ENCODE measurements around the gene PTMA. TPM values are rescaled to one million over a fixed set of nuclear protein-coding genes. Genes with fewer than 3 reads are reported as not detected.
A peak's percentile ranks its signal among the peaks of the same experiment; 100 is the strongest.

The PTMA gene
- total RNA-seq, 6 donors from 2014 or later = 344 to 896 (median 663) TPM

DNA sequence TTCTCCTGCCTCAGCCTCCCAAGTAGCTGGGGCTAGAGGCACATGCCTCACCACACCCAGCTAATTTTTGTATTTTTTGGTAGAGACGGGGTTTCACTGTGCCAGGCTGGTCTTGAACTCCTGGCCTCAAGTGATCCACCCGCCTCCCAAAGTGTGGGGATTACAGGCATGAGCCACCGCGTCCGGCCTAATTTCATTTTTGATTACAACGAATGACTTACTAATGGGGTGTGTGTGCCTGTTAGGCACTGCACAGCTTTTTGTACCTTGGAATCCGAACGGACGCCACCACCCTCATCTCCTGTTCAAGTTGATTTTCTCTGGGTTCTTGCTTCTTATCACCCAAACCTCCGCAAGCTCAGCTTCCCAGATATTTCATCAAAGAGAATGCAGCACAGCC, 17.2 kb downstream of the PTMA start:
- H3K4me1 ChIP-seq = no peaks in the 10 kb centered on the region
- H3K27ac ChIP-seq = no peak overlapping the region
- ATAC-seq (ENCODE audit: low FRiP score in 2 of 2) = no peak
- 89 to 94% methylated on average over 10 of the region's 10 CpGs for WGBS, 2 donors
- H3K27me3 ChIP-seq = no peaks in the 10 kb centered on the region
- H3K36me3 ChIP-seq = no peaks in the 10 kb centered on the region
- no peaks in the 10 kb centered on the region for H3K9me3 ChIP-seq
- TF ChIP-seq, protein P1, sequence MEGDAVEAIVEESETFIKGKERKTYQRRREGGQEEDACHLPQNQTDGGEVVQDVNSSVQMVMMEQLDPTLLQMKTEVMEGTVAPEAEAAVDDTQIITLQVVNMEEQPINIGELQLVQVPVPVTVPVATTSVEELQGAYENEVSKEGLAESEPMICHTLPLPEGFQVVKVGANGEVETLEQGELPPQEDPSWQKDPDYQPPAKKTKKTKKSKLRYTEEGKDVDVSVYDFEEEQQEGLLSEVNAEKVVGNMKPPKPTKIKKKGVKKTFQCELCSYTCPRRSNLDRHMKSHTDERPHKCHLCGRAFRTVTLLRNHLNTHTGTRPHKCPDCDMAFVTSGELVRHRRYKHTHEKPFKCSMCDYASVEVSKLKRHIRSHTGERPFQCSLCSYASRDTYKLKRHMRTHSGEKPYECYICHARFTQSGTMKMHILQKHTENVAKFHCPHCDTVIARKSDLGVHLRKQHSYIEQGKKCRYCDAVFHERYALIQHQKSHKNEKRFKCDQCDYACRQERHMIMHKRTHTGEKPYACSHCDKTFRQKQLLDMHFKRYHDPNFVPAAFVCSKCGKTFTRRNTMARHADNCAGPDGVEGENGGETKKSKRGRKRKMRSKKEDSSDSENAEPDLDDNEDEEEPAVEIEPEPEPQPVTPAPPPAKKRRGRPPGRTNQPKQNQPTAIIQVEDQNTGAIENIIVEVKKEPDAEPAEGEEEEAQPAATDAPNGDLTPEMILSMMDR (IDR thresholded peaks at IDR 0.05) = no peak
- TF ChIP-seq EP300 (IDR thresholded peaks at IDR 0.05) (no peak), POLR2A (IDR thresholded peaks at IDR 0.05) (no peak), POLR2AphosphoS5 (IDR thresholded peaks at IDR 0.05) (no peak)
- no peak for DNase-seq
- no peak overlapping the region for H3K4me3 ChIP-seq

DNA sequence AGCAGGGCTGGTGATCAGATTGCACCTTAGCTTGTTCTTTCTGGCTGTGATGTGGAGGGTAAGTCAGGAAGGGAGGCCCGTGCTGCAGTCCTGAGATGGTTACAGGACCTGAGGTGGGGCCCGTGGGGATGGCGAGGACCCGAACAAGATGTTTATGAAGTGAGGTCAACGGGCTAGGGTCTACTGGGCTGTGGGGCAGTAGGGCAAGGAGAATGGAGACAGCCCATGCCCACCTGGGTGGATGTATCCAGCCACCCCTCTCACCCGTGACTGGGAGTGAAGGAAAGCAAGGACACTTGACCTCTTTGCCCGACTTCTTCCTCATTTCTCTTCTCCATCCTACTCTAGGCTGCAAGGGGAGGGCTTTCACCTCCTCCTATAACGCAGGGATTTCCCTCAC, 18.0 kb downstream of the PTMA start:
- Histone ChIP-seq H3K9me3 (no peaks in the 10 kb centered on the region), H3K27me3 (no peaks in the 10 kb centered on the region), H3K4me3 (no peak overlapping the region), H3K36me3 (no peaks in the 10 kb centered on the region), H3K4me1 (no peaks in the 10 kb centered on the region), H3K27ac (no peak overlapping the region)
- WGBS, 2 donors = 80 to 85% methylated on average over 8 of the region's 8 CpGs
- DNase-seq (no peak), ATAC-seq (ENCODE audit: low FRiP score in 2 of 2) (no peak)
- TF ChIP-seq EP300 (IDR thresholded peaks at IDR 0.05) = no peak
- no peak for TF ChIP-seq POLR2A (IDR thresholded peaks at IDR 0.05)
- TF ChIP-seq, protein P1 (IDR thresholded peaks at IDR 0.05) = no peak
- no peak for TF ChIP-seq POLR2AphosphoS5 (IDR thresholded peaks at IDR 0.05)

DNA sequence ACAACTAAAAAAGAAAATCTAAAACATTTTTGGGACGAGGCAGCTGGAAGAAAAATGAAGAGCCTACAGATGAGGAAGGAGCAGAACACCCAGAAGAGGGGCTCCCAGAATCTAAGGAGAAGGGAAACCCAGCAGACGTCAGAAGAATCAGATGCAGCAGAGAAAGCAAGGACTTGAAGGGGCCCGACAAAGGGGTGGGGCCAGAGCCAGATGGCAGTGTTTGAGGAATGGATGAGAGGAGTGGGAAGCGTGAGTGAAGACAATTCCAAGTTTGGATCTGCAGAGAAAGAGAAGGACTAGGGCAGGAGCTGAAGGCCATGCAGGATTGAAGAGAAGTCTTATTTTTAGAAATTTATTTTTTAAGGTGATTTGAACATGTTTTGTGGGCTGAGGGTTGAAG, 19.3 kb downstream of the PTMA start:
- Histone ChIP-seq H3K36me3 (peaks cover 3 to 10% (median 4%) of the 10 kb centered on the region in 4 donors), H3K4me1 (no peaks in the 10 kb centered on the region), H3K27me3 (no peaks in the 10 kb centered on the region), H3K4me3 (no peak overlapping the region), H3K27ac (no peak overlapping the region), H3K9me3 (no peaks in the 10 kb centered on the region)
- TF ChIP-seq POLR2A (IDR thresholded peaks at IDR 0.05) (no peak), POLR2AphosphoS5 (IDR thresholded peaks at IDR 0.05) (no peak), EP300 (IDR thresholded peaks at IDR 0.05) (no peak)
- TF ChIP-seq, protein P1 (IDR thresholded peaks at IDR 0.05) = no peak
- ATAC-seq (ENCODE audit: low FRiP score in 2 of 2) (no peak), DNase-seq (no peak)
- WGBS, 2 donors = 76 to 82% methylated on average over 4 of the region's 4 CpGs

DNA sequence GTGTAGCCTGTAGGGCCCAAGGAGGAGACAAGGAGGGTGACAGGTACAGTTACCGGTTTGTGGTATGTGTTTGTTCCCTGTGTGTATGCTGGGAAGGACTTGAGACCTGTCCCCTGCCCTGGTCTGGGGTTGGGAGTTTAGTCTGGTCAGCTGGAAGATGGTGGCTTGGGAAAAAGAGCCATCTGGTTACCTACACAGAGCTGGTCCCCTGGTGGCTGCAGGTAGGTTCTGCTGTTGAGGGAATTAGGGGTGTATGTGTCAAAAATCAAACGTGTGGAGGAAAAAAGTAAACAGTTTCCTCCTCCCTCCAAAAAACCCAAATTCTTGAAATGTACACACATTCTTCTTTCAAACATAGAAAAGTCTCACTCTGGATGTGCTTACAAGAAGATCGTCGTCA, 24.3 kb downstream of the PTMA start:
- Histone ChIP-seq H3K27me3 (no peaks in the 10 kb centered on the region), H3K27ac (no peak overlapping the region), H3K4me3 (no peak overlapping the region), H3K4me1 (no peaks in the 10 kb centered on the region), H3K36me3 (peaks cover 8 to 38% (median 11%) of the 10 kb centered on the region in 4 donors), H3K9me3 (no peaks in the 10 kb centered on the region)
- no peak for TF ChIP-seq POLR2A (IDR thresholded peaks at IDR 0.05)
- TF ChIP-seq, protein P1 (IDR thresholded peaks at IDR 0.05) = no peak
- TF ChIP-seq POLR2AphosphoS5 (IDR thresholded peaks at IDR 0.05) = no peak
- TF ChIP-seq EP300 (IDR thresholded peaks at IDR 0.05) = no peak
- ATAC-seq (ENCODE audit: low FRiP score in 2 of 2) (peak in 1 of 2 donors; percentile 26), DNase-seq (no peak)
- WGBS, 2 donors = 87 to 88% methylated on average over 4 of the region's 4 CpGs

DNA sequence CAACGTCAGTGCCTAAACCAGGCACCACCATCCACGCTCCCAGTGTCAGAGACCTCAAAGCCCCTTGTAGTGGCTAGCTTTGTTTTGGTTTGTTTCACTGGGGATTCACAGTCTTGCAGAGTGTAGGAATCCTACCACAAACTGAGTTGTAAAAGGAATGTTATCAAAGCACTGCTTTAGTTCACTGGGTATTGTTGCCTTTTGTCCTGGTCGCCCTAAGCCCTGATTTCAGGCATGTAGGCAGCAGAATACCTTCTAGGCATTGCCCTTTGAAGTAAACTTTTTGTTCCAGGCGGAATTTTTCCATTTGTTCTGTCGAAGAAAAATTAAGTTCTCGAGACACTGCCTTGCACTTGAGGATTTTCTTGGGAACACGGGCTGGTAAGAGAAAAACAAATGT, 29.4 kb downstream of the PTMA start:
- TF ChIP-seq POLR2A (IDR thresholded peaks at IDR 0.05) (no peak), POLR2AphosphoS5 (IDR thresholded peaks at IDR 0.05) (no peak), EP300 (IDR thresholded peaks at IDR 0.05) (no peak)
- TF ChIP-seq, protein P1 (IDR thresholded peaks at IDR 0.05) = no peak
- no peak for ATAC-seq (ENCODE audit: low FRiP score in 2 of 2)
- H3K4me1 ChIP-seq = no peaks in the 10 kb centered on the region
- DNase-seq = no peak
- no peak overlapping the region for H3K27ac ChIP-seq
- H3K4me3 ChIP-seq = no peak overlapping the region
- WGBS, 2 donors = 89 to 97% methylated on average over 7 of the region's 7 CpGs
- peaks cover 6 to 35% (median 9%) of the 10 kb centered on the region in 4 donors for H3K36me3 ChIP-seq
- H3K9me3 ChIP-seq = no peaks in the 10 kb centered on the region
- no peaks in the 10 kb centered on the region for H3K27me3 ChIP-seq

Measured in upper lobe of left lung (tissue), 6 donors.